HG03196 (cell line): ENCODE results near the gene ZNF583.

Experiments used
- ATAC-seq: cut with Tn5 transposase; IDR thresholded peaks from one replicate; pipeline ENCODE4 v1.9.1; 2021; ENCODE audit not compliant: unreplicated experiment

Gene ZNF583

GRCh38 chr19:56441206-56441792 lies 37.2 kb downstream of the ZNF583 start:
- no peak for ATAC-seq

DNA sequence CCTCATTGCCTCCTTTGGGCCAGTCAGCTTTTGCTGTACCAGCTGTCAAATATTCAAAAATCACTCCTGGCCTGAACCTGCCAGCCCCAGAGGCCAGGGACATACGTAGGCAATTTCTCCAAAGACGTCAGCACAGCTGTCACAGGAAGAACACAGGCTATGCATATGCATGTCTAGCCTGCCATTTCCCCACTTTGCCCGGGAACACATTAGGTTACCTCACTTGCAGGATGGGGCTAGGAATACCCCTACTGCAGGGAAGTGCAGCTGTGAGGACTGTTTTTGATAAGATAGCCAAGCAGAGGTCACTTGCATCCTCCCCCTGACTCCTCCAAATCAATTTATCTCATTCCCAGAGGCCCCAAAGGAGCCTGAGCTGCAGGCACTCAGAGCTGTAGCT lies 70.2 kb downstream of the ZNF583 start:
- no peak for ATAC-seq

DNA sequence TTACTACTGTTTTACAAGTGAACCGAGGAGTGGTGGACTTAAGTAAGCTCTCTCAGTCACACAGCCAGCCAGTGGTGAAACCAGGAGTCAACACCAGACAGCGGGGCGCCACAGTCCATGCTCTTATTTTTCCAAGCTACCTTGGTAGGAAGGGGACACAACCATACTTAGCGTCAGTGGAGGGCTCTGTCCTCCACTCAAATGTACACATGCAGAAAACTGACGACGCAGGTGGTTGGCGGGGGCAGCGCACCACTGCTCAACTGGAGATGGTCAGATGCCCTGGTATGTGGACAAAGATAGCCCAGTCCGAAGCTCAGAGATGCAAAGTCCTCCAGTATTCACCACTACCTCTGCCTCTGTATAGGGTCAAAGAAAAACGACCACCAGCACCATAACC lies 72.0 kb downstream of the ZNF583 start:
- ATAC-seq = no peak
